Smooth muscle cell of the umbilical artery (primary cell): ENCODE results near the gene SPIC. TPM values are rescaled to one million over a fixed set of nuclear protein-coding genes. Genes with fewer than 3 reads are reported as not detected.

Experiments
- total RNA-seq: library from RNA; depleted of rRNA; stranded (reverse); fragments of >200 nt; gene quantifications from 2 replicates; pipeline ENCODE4 v1.2.3, GENCODE V29; 2014

SPIC gene
- not detected in 2 replicates for total RNA-seq

DNA sequence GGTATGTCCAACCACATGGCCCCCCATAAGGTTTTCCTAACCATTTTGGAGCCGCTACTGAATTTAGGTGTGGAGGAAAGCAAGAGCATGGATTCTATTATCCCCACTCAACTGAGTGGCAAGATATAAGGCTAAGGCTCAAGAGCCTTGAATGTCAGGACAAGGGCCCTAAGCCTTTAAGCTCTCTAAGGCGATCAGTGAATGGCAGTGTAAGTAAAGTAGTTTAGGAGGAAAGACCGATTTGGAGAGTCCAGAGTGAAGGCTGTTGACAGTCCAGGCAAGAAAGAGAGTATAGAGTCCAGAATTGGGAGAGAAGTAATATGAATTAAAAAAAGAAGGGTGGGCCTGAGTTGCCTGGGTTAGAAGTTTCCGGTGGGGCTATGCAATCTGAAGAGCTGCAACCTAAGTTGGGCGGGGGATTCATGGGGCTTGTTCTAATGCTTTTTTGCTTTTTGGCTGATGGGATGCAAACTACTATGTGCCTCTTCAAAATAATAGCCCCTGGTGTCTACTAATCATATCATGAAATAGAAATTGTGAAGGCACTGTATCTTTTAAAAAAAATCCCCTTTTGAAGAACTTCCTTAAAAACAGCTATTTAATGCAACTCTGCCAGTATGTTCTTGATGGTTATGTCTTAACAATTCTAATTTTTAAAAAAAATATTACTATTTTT lies at the start of gene SPIC:
Gene SPIC (plus strand): TSS at position 626 of the 676 bp plus-strand sequence. CDS start 1,569 bp downstream, outside the sequence.

Other genes starting within 250 kb of the SPIC start
- gene UTP20, start 195.2 kb upstream of the SPIC start, total RNA-seq, result 13.7 and 27.7 TPM in 2 replicates
- 179 and 282 TPM in 2 replicates for gene ARL1, start 67.6 kb upstream of the SPIC start, total RNA-seq
- gene MYBPC1, start 119.6 kb downstream of the SPIC start, total RNA-seq, result not detected in 2 replicates
- 38.1 and 41.9 TPM in 2 replicates for gene CHPT1, start 222.3 kb downstream of the SPIC start, total RNA-seq